GM12864 (cell line): ENCODE results near the gene BTRC.

Source experiments
- DNase-seq: peaks from one replicate; pipeline ENCODE4 v3.0.0-alpha.2; 2011; ENCODE audit warnings: low read depth
- H3K4me3 ChIP-seq: 2 replicates; pipeline ENCODE4 v1.5.1; 2011; ENCODE audit warnings: mild to moderate bottlenecking, low read depth, low read length, control low read depth
- CTCF ChIP-seq: IDR thresholded peaks from 2 replicates; pipeline ENCODE4 v1.5.1; 2011; ENCODE audit warnings: low read depth, mild to moderate bottlenecking, moderate library complexity, low read length, control low read depth, inconsistent platforms; ENCODE audit errors: missing control alignments

Gene BTRC

GRCh38 chr10:101563007-101563406 lies 209.0 kb downstream of the BTRC start:
- no peak for TF ChIP-seq CTCF

GRCh38 chr10:101563497-101564040 lies 209.6 kb downstream of the BTRC start:
- no peak for TF ChIP-seq CTCF
- DNase-seq: no peak
- no peak overlapping the region for H3K4me3 ChIP-seq

More at GRCh38 chr10:101563007-101563406, 209.0 kb downstream of the BTRC start:
- H3K4me3 ChIP-seq: no peak overlapping the region
- DNase-seq: no peak

DNA sequence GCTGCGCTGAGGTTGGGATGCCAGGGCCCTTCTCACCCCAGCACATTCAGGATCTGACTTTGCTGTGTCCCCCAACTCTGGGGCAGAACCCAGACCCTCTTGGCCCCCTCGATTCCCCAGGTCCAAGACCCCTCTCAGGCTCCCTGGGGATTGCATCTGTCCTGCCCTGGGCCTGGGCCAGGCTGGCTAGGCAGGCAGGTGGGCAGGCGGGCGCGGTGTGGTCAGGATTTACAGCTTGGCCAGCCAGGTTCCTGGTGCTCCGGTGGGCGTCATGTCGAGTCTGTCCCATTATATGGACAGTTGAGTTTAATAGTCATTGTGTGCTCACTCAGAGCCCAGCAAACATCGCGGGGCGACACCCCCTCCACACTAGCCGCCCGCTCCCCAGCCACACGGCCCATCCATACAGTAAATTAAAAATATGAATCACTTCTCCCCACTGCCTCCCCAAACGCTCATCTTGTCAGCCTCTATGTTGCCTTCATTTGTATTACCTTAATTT lies 210.6 kb downstream of the BTRC start:
- no peak for TF ChIP-seq CTCF
- no peak for DNase-seq
- no peak overlapping the region for H3K4me3 ChIP-seq

- H3K4me3 ChIP-seq: no peak overlapping the region
- no peak for TF ChIP-seq CTCF
- no peak for DNase-seq
Observed at GRCh38 chr10:101565370-101565900, 211.5 kb downstream of the BTRC start.

DNA sequence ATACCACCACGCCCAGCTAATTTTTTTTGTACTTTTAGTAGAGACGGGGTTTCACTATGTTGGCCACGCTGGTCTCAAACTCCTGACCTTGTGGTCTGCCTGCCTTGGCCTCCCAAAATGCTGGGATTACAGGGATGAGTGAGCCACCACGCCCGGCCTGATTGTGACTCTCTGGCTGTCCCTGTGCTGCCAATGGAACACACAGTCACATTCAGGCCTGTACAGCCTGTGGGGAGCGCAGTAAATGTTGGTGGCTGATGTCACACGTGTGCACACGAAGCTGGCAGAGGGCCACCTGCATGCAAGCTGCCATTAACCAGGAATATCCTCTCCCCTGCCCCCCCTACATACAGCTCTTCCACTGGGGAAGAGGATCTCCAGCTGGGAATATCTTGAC lies 212.0 kb downstream of the BTRC start:
- no peak for DNase-seq
- no peak overlapping the region for H3K4me3 ChIP-seq
- no peak for TF ChIP-seq CTCF

DNA sequence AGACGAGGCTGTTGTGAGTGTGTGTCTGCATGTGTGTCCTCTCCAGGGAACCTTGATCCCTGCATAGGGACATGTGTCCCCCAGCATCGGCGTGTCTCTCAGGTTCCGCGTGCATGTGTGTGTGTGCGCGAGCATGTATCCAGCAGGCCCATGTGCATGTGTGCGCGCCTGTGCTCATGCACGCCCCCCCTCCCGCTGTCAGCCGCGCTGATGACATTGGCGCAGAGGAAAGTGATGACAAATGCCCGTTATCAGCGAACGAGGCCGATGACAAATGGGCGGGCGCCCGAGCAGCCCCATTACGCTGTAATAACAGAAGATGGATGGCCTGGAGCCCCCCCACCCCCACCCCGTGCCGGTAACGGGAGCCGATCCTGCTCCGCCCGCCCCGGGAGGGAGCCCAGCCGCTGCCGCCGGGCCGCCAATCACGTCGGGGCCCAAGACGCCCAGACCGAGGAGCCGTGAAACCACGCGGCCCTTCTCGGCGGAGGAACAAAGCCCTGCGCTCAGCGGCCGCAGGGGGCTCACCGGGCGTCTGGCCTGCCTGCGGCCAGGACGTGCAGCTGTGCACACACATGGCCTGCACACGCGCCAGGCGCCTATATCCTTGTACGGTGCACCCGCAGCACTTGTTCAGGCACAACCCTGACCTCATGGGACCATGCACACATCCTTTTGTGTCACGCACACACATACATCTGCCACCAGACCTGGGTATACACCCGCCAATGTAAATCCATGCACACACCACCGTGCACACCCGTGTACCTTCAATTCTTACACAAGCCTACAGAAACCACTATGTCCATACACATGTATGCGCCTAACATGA lies 212.6 kb downstream of the BTRC start:
- TF ChIP-seq CTCF: no peak
- DNase-seq: no peak
- no peak overlapping the region for H3K4me3 ChIP-seq
